Measurements from ENCODE around the gene GBGT1. TPM values are rescaled to one million over a fixed set of nuclear protein-coding genes. Genes with fewer than 3 reads are reported as not detected.

The GBGT1 gene
- total and polyA plus RNA-seq, 9 of the 15 experiments (the other 6 are each of a cell fraction or from before 2014, with no cell fraction given) = 0.55 to 25.8 (median 13.7) TPM

- TF ChIP-seq ZFP36 (IDR thresholded peaks at IDR 0.05; ENCODE audit: low read depth, low read length, partially characterized antibody) (no peak), HNRNPK (IDR thresholded peaks at IDR 0.05; ENCODE audit: low read depth, low read length, poor library complexity, severe bottlenecking) (no peak), CTBP1 (IDR thresholded peaks at IDR 0.05; ENCODE audit: borderline replicate concordance) (peak; percentile 58; the same call in 1 of the 2 replicates), ZNF197 (CRISPR knock-in tag; IDR thresholded peaks at IDR 0.05; ENCODE audit: low read depth) (no peak), CREB3 (tag; conservative IDR thresholded peaks at IDR 0.05; ENCODE audit: low read depth) (no peak), ZNF121 (CRISPR knock-in tag; conservative IDR thresholded peaks at IDR 0.05) (no peak), RUNX1 (IDR thresholded peaks at IDR 0.05; ENCODE audit: low read depth) (no peak), ZKSCAN8 (CRISPR knock-in tag; IDR thresholded peaks at IDR 0.05) (no peak), ZNF639 (CRISPR knock-in tag; conservative IDR thresholded peaks at IDR 0.05 in 1 of 2, IDR thresholded peaks at IDR 0.05 in 1 of 2) (no peak), THRAP3 (IDR thresholded peaks at IDR 0.05; ENCODE audit: borderline replicate concordance) (no peak), ZNF551 (CRISPR knock-in tag; IDR thresholded peaks at IDR 0.05) (no peak), ZBTB7A (IDR thresholded peaks at IDR 0.05; ENCODE audit: borderline replicate concordance, control insufficient read depth, low read depth, low read length) (no peak; the same call in 1 of the 2 replicates), XRCC4 (IDR thresholded peaks at IDR 0.05; ENCODE audit: extremely low read depth, insufficient read depth, insufficient read length) (no peak), HBP1 (CRISPR knock-in tag; IDR thresholded peaks at IDR 0.05) (no peak), ZNF232 (CRISPR knock-in tag; IDR thresholded peaks at IDR 0.05) (no peak), HDAC6 (IDR thresholded peaks at IDR 0.05; ENCODE audit: low read depth, low read length) (no peak), ZC3H4 (CRISPR knock-in tag; IDR thresholded peaks at IDR 0.05; ENCODE audit: borderline replicate concordance) (no peak), RHOXF2B (CRISPR knock-in tag; conservative IDR thresholded peaks at IDR 0.05) (no peak), RBM34 (IDR thresholded peaks at IDR 0.05; ENCODE audit: borderline replicate concordance, insufficient read depth, low read length) (no peak), ZBTB1 (CRISPR knock-in tag; IDR thresholded peaks at IDR 0.05; ENCODE audit: borderline replicate concordance, low read depth) (no peak), U2AF2 (optimal IDR thresholded peaks at IDR 0.05; ENCODE audit: low read depth, low read length) (no peak), CBFA2T3 (IDR thresholded peaks at IDR 0.05) (peak; percentile 58)
Measured at GRCh38 chr9:133160742-133161546, 2.8 kb downstream of the GBGT1 start (continued).

Measured in K562 (cell line).